PFSK-1 (cell line): Measurements from ENCODE around the gene BIK.

Source experiments
- FOXP2 ChIP-seq: optimal IDR thresholded peaks from 2 replicates; pipeline ENCODE3; 2011; ENCODE audit warnings: borderline replicate concordance, control low read depth, inconsistent platforms; ENCODE audit not compliant: insufficient read depth; ENCODE audit errors: extremely low read length, extremely low read depth
- POLR2AphosphoS5 ChIP-seq: IDR thresholded peaks from 2 replicates; pipeline ENCODE4 v1.6.1; 2012; ENCODE audit warnings: low read depth, mild to moderate bottlenecking, control low read depth, low read length, moderate library complexity
- REST ChIP-seq, 2 experiments: IDR thresholded peaks; 2 replicates each; pipeline versions ENCODE4 v1.6.1 to v1.8.0; 2011 to 2012; ENCODE audit warnings: low read depth in 2 of 2, low read length in 2 of 2, control low read depth in 1 of 2, inconsistent platforms in 1 of 2, mild to moderate bottlenecking in 1 of 2, moderate library complexity in 1 of 2; ENCODE audit not compliant: insufficient read depth in 1 of 2
- SIN3A ChIP-seq: IDR thresholded peaks from 2 replicates; pipeline ENCODE4 v1.6.1; 2012; ENCODE audit warnings: mild to moderate bottlenecking, low read length, moderate library complexity, borderline replicate concordance; ENCODE audit not compliant: insufficient read depth
- TAF1 ChIP-seq: IDR thresholded peaks from 2 replicates; pipeline ENCODE4 v1.6.1; 2012; ENCODE audit warnings: low read length, control low read depth, borderline replicate concordance; ENCODE audit not compliant: insufficient read depth

The BIK gene

GRCh38 chr22:43096420-43096819 is 14.1 kb upstream of the BIK start:
- TF ChIP-seq FOXP2 (no peak), TAF1 (no peak), REST (IDR thresholded peaks at IDR 0.05; ENCODE audit: insufficient read depth in 1 of 2, low read depth in 2 of 2, low read length in 2 of 2) (no peak)

GRCh38 chr22:43098356-43098755 is 12.2 kb upstream of the BIK start:
- no peak for TF ChIP-seq POLR2AphosphoS5
- no peak for TF ChIP-seq REST (IDR thresholded peaks at IDR 0.05; ENCODE audit: insufficient read depth in 1 of 2, low read depth in 2 of 2, low read length in 2 of 2)
- TF ChIP-seq FOXP2, result no peak
- TF ChIP-seq TAF1, result no peak
- TF ChIP-seq SIN3A, result no peak

GRCh38 chr22:43099095-43099494 is 11.5 kb upstream of the BIK start:
- no peak for TF ChIP-seq SIN3A
- no peak for TF ChIP-seq POLR2AphosphoS5
- no peak for TF ChIP-seq TAF1
- no peak for TF ChIP-seq FOXP2
- TF ChIP-seq REST (IDR thresholded peaks at IDR 0.05; ENCODE audit: insufficient read depth in 1 of 2, low read depth in 2 of 2, low read length in 2 of 2), result no peak

GRCh38 chr22:43100225-43100624 is 10.3 kb upstream of the BIK start:
- no peak for TF ChIP-seq FOXP2
- no peak for TF ChIP-seq POLR2AphosphoS5
- no peak for TF ChIP-seq SIN3A
- no peak for TF ChIP-seq REST (IDR thresholded peaks at IDR 0.05; ENCODE audit: insufficient read depth in 1 of 2, low read depth in 2 of 2, low read length in 2 of 2)
- TF ChIP-seq TAF1, result no peak

- no peak for TF ChIP-seq TAF1
Measured at GRCh38 chr22:43101306-43101705, 9.2 kb upstream of the BIK start.

- no peak for TF ChIP-seq SIN3A
- no peak for TF ChIP-seq REST (IDR thresholded peaks at IDR 0.05; ENCODE audit: insufficient read depth in 1 of 2, low read depth in 2 of 2, low read length in 2 of 2)
- TF ChIP-seq POLR2AphosphoS5, result no peak
- no peak for TF ChIP-seq TAF1
- TF ChIP-seq FOXP2, result no peak
Measured at GRCh38 chr22:43106302-43106701, 4.2 kb upstream of the BIK start.
